ENCODE measurements around the gene GLCCI1.

DNA sequence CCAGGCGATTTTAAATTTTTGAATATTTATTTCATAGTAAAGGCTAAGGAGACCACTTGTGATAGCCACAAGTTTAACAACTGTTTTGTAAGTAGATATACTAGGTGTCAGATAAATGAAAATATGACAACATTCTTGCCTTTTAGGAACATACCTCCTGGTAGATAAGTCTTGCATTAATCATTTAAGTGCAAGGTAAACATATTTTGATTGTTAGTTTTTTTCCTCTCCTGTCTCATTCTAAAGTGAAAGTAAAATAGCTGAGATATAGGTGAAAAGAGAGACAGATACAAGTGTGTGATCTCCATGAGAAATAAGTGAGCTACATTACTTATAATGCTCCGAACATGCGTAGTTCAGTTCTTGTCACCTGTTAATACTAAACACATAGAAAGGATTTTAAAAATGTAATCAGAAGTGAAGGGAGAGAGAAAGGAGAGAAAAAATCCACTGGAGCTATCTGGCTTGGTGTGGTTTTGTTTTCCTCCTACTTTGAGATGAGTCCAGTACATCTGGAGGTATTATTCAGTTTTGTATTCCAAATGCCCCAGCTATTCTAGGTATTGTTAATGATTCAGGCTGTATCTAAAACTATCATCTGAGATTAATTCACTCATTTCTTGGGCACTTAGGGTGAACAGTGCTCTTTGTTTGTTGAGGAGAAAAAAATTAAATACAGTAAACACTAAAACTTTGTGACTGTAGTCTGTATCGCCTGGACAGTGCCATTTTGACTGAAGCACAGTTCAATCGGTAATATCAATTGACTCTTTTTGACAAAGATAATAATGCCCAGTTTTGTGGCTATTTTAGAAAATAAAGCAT, 21.2 kb downstream of the GLCCI1 start:
- TF ChIP-seq BACH2 (CRISPR knock-in tag; IDR thresholded peaks at IDR 0.05; ENCODE audit: borderline replicate concordance) (no peak), ZNF565 (CRISPR knock-in tag; conservative IDR thresholded peaks at IDR 0.05; ENCODE audit: low read depth) (no peak)
- TF ChIP-seq, protein P1, sequence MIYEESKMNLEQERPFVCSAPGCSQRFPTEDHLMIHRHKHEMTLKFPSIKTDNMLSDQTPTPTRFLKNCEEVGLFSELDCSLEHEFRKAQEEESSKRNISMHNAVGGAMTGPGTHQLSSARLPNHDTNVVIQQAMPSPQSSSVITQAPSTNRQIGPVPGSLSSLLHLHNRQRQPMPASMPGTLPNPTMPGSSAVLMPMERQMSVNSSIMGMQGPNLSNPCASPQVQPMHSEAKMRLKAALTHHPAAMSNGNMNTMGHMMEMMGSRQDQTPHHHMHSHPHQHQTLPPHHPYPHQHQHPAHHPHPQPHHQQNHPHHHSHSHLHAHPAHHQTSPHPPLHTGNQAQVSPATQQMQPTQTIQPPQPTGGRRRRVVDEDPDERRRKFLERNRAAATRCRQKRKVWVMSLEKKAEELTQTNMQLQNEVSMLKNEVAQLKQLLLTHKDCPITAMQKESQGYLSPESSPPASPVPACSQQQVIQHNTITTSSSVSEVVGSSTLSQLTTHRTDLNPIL (CRISPR knock-in tag; IDR thresholded peaks at IDR 0.05; ENCODE audit: low read depth), result no peak

Measured in SK-N-SH treated with all-trans-retinoic acid at 6 μM for 48 hours (cell line).